ENCODE measurements around the gene NXT2. TPM values are rescaled to one million over a fixed set of nuclear protein-coding genes. Genes with fewer than 3 reads are reported as not detected.

NXT2 gene
- total RNA-seq, 4 donors from 2014 or later: 5.2 to 13.5 (median 8.9) TPM; not detected in 1

GRCh38 chrX:109578916-109579315 lies 42.3 kb downstream of the NXT2 start:
- TF ChIP-seq POLR2AphosphoS5 (IDR thresholded peaks at IDR 0.05) (no peak), CTCF (IDR thresholded peaks at IDR 0.05) (no peak), EP300 (IDR thresholded peaks at IDR 0.05; ENCODE audit: low read depth) (no peak), POLR2A (IDR thresholded peaks at IDR 0.05) (no peak)
- Histone ChIP-seq H3K4me3 (no peak overlapping the region), H3K27ac (no peak overlapping the region), H3K36me3 (no peaks in the 10 kb centered on the region), H3K4me1 (no peaks in the 10 kb centered on the region), H3K27me3 (no peaks in the 10 kb centered on the region), H3K9me3 (no peaks in the 10 kb centered on the region)
- no peak for DNase-seq
- 48% methylated on average over 1 of the region's 1 CpG; no CpG with 5 or more reads in 1 of the 2 donors for WGBS, 2 donors (ENCODE audit: low coverage in 1 of 2)
- intact Hi-C loops (cut with DNase I; ENCODE audit: low total_unique reads): no loop called here
- in situ Hi-C loops (cut with MboI; ENCODE audit: low pct_ligation_motif_present in 1 of 4, low pct_unique_long_range_greater_than_20kb in 1 of 4, low sequenced_read_pairs in 3 of 4): no loop called here

GRCh38 chrX:109585488-109585887 lies 48.8 kb downstream of the NXT2 start:
- no peaks in the 10 kb centered on the region for H3K4me1 ChIP-seq
- H3K9me3 ChIP-seq: no peaks in the 10 kb centered on the region
- H3K4me3 ChIP-seq: no peak overlapping the region
- H3K27me3 ChIP-seq: no peaks in the 10 kb centered on the region
- no peak for DNase-seq
- in situ Hi-C loops (cut with MboI; ENCODE audit: low pct_ligation_motif_present in 1 of 4, low pct_unique_long_range_greater_than_20kb in 1 of 4, low sequenced_read_pairs in 3 of 4): no loop called here
- no peaks in the 10 kb centered on the region for H3K36me3 ChIP-seq
- H3K27ac ChIP-seq: no peak overlapping the region
- TF ChIP-seq EP300 (IDR thresholded peaks at IDR 0.05; ENCODE audit: low read depth) (no peak), POLR2A (IDR thresholded peaks at IDR 0.05) (no peak), POLR2AphosphoS5 (IDR thresholded peaks at IDR 0.05) (no peak), CTCF (IDR thresholded peaks at IDR 0.05) (no peak)
- WGBS, 2 donors (ENCODE audit: low coverage in 1 of 2): 88% methylated on average over 7 of the region's 7 CpGs; no CpG with 5 or more reads in 1 of the 2 donors
- intact Hi-C loops (cut with DNase I; ENCODE audit: low total_unique reads): no loop called here

GRCh38 chrX:109590176-109590575 lies 53.5 kb downstream of the NXT2 start:
- no peak for DNase-seq
- intact Hi-C loops (cut with DNase I; ENCODE audit: low total_unique reads) (no loop called here), in situ Hi-C loops (cut with MboI; ENCODE audit: low pct_ligation_motif_present in 1 of 4, low pct_unique_long_range_greater_than_20kb in 1 of 4, low sequenced_read_pairs in 3 of 4) (no loop called here)
- H3K36me3 ChIP-seq: no peaks in the 10 kb centered on the region
- H3K9me3 ChIP-seq: no peaks in the 10 kb centered on the region
- H3K4me1 ChIP-seq: no peaks in the 10 kb centered on the region
- H3K27me3 ChIP-seq: no peaks in the 10 kb centered on the region
- TF ChIP-seq POLR2AphosphoS5 (IDR thresholded peaks at IDR 0.05) (no peak), POLR2A (IDR thresholded peaks at IDR 0.05) (no peak), CTCF (IDR thresholded peaks at IDR 0.05) (no peak), EP300 (IDR thresholded peaks at IDR 0.05; ENCODE audit: low read depth) (no peak)
- no peak overlapping the region for H3K4me3 ChIP-seq
- H3K27ac ChIP-seq: no peak overlapping the region
- 67% methylated on average over 4 of the region's 4 CpGs; no CpG with 5 or more reads in 1 of the 2 donors for WGBS, 2 donors (ENCODE audit: low coverage in 1 of 2)

Other genes starting within 250 kb of the NXT2 start
- gene GUCY2F, start 54.8 kb upstream of the NXT2 start, total RNA-seq: not detected
- not detected for gene KCNE5, start 88.3 kb downstream of the NXT2 start, total RNA-seq
- gene ACSL4, start 196.4 kb downstream of the NXT2 start, total RNA-seq: 10 to 100 TPM in 1 of 4 donors, 1 to 10 TPM in 3; 8.2 to 20.8 (median 9.6) TPM

Measured in transverse colon (tissue), 4 donors.